B cell (primary cell): Measurements from ENCODE around the gene TMEM254. TPM values are rescaled to one million over a fixed set of nuclear protein-coding genes. Genes with fewer than 3 reads are reported as not detected.

Experiments
- ATAC-seq: fragments of 200-7000 bp; cut with Tn5 transposase; one replicate; pipeline ENCODE4 v1.10.0; 2021; ENCODE audit warnings: low read depth, mild to moderate bottlenecking, moderate number of reproducible peaks, moderate library complexity
- CTCF ChIA-PET: fragments of 350-600 bp; sonication (Branson Sonifier 250); formaldehyde crosslinking; loops from one replicate; lab custom pipeline; 2021; ENCODE audit warnings: antibody characterized with exemption, inconsistent platforms; lab: Charles Lee
- POLR2A ChIA-PET: fragments of 350-600 bp; sonication (Branson Sonifier 250); formaldehyde crosslinking; loops from one replicate; lab custom pipeline; 2021; ENCODE audit warnings: antibody characterized with exemption; lab: Charles Lee
- DNase-seq: peaks from one replicate; pipeline ENCODE4 v3.0.0; 2013
- H2AFZ ChIP-seq: 2 replicates; pipeline ENCODE4 v1.6.1; 2012; ENCODE audit warnings: mild to moderate bottlenecking, low read depth, low read length; ENCODE audit not compliant: insufficient read depth, poor library complexity, severe bottlenecking
- H3K27ac ChIP-seq, 2 donors: 1 replicate in 1 of 2; 2 replicates in 1 of 2; pipeline ENCODE4 v1.5.1; 2012 to 2013; ENCODE audit warnings: low read length in 2 of 2, mild to moderate bottlenecking in 2 of 2, moderate library complexity in 1 of 2
- H3K27me3 ChIP-seq, 4 experiments: fragments of 200-600 bp in 1 of 4; sonication (generic) in 1 of 4; replicated peaks in 1 of 4; 1 replicate in 2 of 4; 2 replicates in 2 of 4; pipeline versions ENCODE4 v1.6.1 to v1.7.0; 2013 to 2016; ENCODE audit warnings: low read length in 3 of 4, mild to moderate bottlenecking in 2 of 4, mixed read lengths in 1 of 4, moderate library complexity in 1 of 4; ENCODE audit not compliant: insufficient read depth in 4 of 4, control insufficient read depth in 3 of 4; ENCODE audit errors: control extremely low read depth in 1 of 4
- H3K36me3 ChIP-seq, 2 experiments: replicated peaks in 1 of 2; 1 replicate in 1 of 2; 2 replicates in 1 of 2; pipeline versions ENCODE4 v1.6.1 to v1.7.1; 2013; ENCODE audit warnings: low read length in 1 of 2; ENCODE audit not compliant: insufficient read depth in 2 of 2, control insufficient read depth in 1 of 2; ENCODE audit errors: control extremely low read depth in 1 of 2, extremely low read depth in 1 of 2
- H3K4me1 ChIP-seq, 2 donors: fragments of 200-600 bp in 1 of 2; sonication (generic) in 1 of 2; 1 replicate in 1 of 2; 2 replicates in 1 of 2; pipeline versions ENCODE4 v1.5.1 to v1.6.1; 2013 to 2017; ENCODE audit warnings: low read length in 2 of 2; ENCODE audit not compliant: control insufficient read depth in 2 of 2, insufficient read depth in 2 of 2
- H3K4me2 ChIP-seq: replicated peaks from 2 replicates; pipeline ENCODE3; 2012; ENCODE audit warnings: mild to moderate bottlenecking, low read depth, low read length; ENCODE audit not compliant: poor library complexity, severe bottlenecking
- H3K4me3 ChIP-seq, 5 experiments: fragments of 200-600 bp in 1 of 5; sonication (generic) in 1 of 5; 1 replicate in 3 of 5; 2 replicates in 2 of 5; pipeline versions ENCODE4 v1.5.1 to v1.7.0; 2011 to 2016; ENCODE audit warnings: low read length in 4 of 5, mild to moderate bottlenecking in 4 of 5, low read depth in 2 of 5, control low read depth in 1 of 5, moderate library complexity in 1 of 5; ENCODE audit not compliant: insufficient read depth in 1 of 5; ENCODE audit errors: control extremely low read depth in 1 of 5, extremely low read depth in 1 of 5
- H3K79me2 ChIP-seq: fragments of 200-600 bp; sonication (generic); one replicate; pipeline ENCODE4 v1.6.0; 2016; ENCODE audit warnings: low read length; ENCODE audit not compliant: control insufficient read depth, insufficient read depth
- H3K9ac ChIP-seq: fragments of 200-600 bp; sonication (generic); 2 replicates; pipeline ENCODE4 v1.6.1; 2017; ENCODE audit warnings: mild to moderate bottlenecking, low read length, moderate library complexity
- H3K9me3 ChIP-seq, 3 donors: one replicate each; pipeline versions ENCODE4 v1.6.1 to v1.7.1; 2013; ENCODE audit warnings: low read length in 2 of 3; ENCODE audit not compliant: control insufficient read depth in 2 of 3, insufficient read depth in 1 of 3; ENCODE audit errors: control extremely low read depth in 1 of 3
- H4K20me1 ChIP-seq: 2 replicates; pipeline ENCODE4 v1.6.0; 2012; ENCODE audit warnings: mild to moderate bottlenecking, low read length; ENCODE audit not compliant: insufficient read depth, control insufficient read depth, poor library complexity, severe bottlenecking
- H3K27ac Mint-ChIP-seq: one replicate; pipeline ENCODE4 v1.8.0; 2021; ENCODE audit warnings: mixed read lengths
- H3K27me3 Mint-ChIP-seq: one replicate; pipeline ENCODE4 v1.8.0; 2021; ENCODE audit warnings: mixed read lengths
- H3K4me1 Mint-ChIP-seq: one replicate; pipeline ENCODE4 v1.8.0; 2021; ENCODE audit warnings: mixed read lengths
- H3K4me3 Mint-ChIP-seq: one replicate; pipeline ENCODE4 v1.8.0; 2021; ENCODE audit warnings: mixed read lengths
- H3K9me3 Mint-ChIP-seq: one replicate; pipeline ENCODE4 v1.8.0; 2022; ENCODE audit warnings: mixed read lengths; ENCODE audit not compliant: insufficient read depth
- EZH2 ChIP-seq: IDR thresholded peaks from 2 replicates; pipeline ENCODE4 v1.6.1; 2012; ENCODE audit warnings: borderline replicate concordance, low read depth, mild to moderate bottlenecking, moderate library complexity, low read length; ENCODE audit not compliant: insufficient read depth, poor library complexity, severe bottlenecking
- WGBS: methylation state at CpG from one replicate; pipeline ENCODE4 v1.1.5; 2013; ENCODE audit warnings: missing lambda C conversion rate; ENCODE audit not compliant: insufficient coverage; 5-methylcytosine and 5-hydroxymethylcytosine counted together
- intact Hi-C: fragments of 100-400 bp; cut with micrococcal nuclease; formaldehyde crosslinking; loops from one replicate; pipeline ENCODE4 v1.10.0; 2022
- polyA plus RNA-seq: library from polyadenylated mRNA; depleted of rRNA; stranded (reverse); fragments of >200 nt; gene quantifications from 2 replicates; pipeline ENCODE4 v1.2.3, GENCODE V29; 2012
- total RNA-seq, 2 donors: library from RNA; stranded (reverse); fragments of 120-200 nt in 1 of 2; gene quantifications; 1 replicate in 1 of 2; 2 replicates in 1 of 2; pipeline versions ENCODE4 v1.2.3 to v1.2.4, GENCODE V29; 2013 to 2022
- TF ChIP-seq, protein P1 (sequence below): fragments of 200-600 bp; IDR thresholded peaks from one replicate; pipeline ENCODE4 v1.8.0; 2022; ENCODE audit warnings: antibody characterized with exemption, mild to moderate bottlenecking

TMEM254 gene
- total and polyA plus RNA-seq, 2 donors (not counting 1 experiment from before 2014, with no cell fraction given): 9.8 to 13.1 TPM

GRCh38 chr10:80122746-80123145, 44.3 kb downstream of the TMEM254 start:
- Mint-ChIP-seq H3K9me3 (no peaks in the 10 kb centered on the region), H3K27ac (no peak overlapping the region), H3K27me3 (peaks cover 20% of the 10 kb centered on the region), H3K4me3 (no peak overlapping the region), H3K4me1 (no peaks in the 10 kb centered on the region)
- ATAC-seq (no peak), DNase-seq (no peak)
- ChIA-PET POLR2A (no interaction called here), CTCF (no interaction called here)
- 100% methylated on average over 1 of the region's 2 CpGs for WGBS
- H3K27me3 ChIP-seq: peaks cover 0 to 3% (median 0%) of the 10 kb centered on the region in 4 experiments
- H4K20me1 ChIP-seq: no peaks in the 10 kb centered on the region
- no peaks in the 10 kb centered on the region for H3K36me3 ChIP-seq
- intact Hi-C loops: no loop called here
- H2AFZ ChIP-seq: no peak overlapping the region
- H3K9ac ChIP-seq: no peak overlapping the region
- H3K4me1 ChIP-seq: no peaks in the 10 kb centered on the region
- no peak overlapping the region for H3K4me3 ChIP-seq
- H3K79me2 ChIP-seq: no peaks in the 10 kb centered on the region
- H3K27ac ChIP-seq: no peak overlapping the region
- H3K9me3 ChIP-seq: no peaks in the 10 kb centered on the region
- TF ChIP-seq, protein P1, sequence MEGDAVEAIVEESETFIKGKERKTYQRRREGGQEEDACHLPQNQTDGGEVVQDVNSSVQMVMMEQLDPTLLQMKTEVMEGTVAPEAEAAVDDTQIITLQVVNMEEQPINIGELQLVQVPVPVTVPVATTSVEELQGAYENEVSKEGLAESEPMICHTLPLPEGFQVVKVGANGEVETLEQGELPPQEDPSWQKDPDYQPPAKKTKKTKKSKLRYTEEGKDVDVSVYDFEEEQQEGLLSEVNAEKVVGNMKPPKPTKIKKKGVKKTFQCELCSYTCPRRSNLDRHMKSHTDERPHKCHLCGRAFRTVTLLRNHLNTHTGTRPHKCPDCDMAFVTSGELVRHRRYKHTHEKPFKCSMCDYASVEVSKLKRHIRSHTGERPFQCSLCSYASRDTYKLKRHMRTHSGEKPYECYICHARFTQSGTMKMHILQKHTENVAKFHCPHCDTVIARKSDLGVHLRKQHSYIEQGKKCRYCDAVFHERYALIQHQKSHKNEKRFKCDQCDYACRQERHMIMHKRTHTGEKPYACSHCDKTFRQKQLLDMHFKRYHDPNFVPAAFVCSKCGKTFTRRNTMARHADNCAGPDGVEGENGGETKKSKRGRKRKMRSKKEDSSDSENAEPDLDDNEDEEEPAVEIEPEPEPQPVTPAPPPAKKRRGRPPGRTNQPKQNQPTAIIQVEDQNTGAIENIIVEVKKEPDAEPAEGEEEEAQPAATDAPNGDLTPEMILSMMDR: no peak
- no peak for TF ChIP-seq EZH2
- H3K4me2 ChIP-seq: no peak overlapping the region

GRCh38 chr10:80126876-80127275, 48.4 kb downstream of the TMEM254 start:
- no peak overlapping the region for H3K4me2 ChIP-seq
- no peaks in the 10 kb centered on the region for H3K9me3 ChIP-seq
- H3K4me3 ChIP-seq: no peak overlapping the region
- no peaks in the 10 kb centered on the region for H3K79me2 ChIP-seq
- no peak for TF ChIP-seq EZH2
- TF ChIP-seq, protein P1: no peak
- POLR2A ChIA-PET: no interaction called here
- DNase-seq (no peak), ATAC-seq (no peak)
- no peaks in the 10 kb centered on the region for H4K20me1 ChIP-seq
- H3K27ac ChIP-seq: no peak overlapping the region
- no peak overlapping the region for H3K9ac ChIP-seq
- intact Hi-C loops: no loop called here
- H3K4me1 ChIP-seq: no peaks in the 10 kb centered on the region
- Mint-ChIP-seq H3K27ac (no peak overlapping the region), H3K4me1 (no peaks in the 10 kb centered on the region), H3K4me3 (no peak overlapping the region), H3K9me3 (no peaks in the 10 kb centered on the region), H3K27me3 (peaks cover 10% of the 10 kb centered on the region)
- CTCF ChIA-PET: interaction anchor here (1.0 kb wide), 1 partner anchor 80 kb away, joined by 3 read pairs; no protein-coding TSS in a partner anchor
- WGBS: 94% methylated on average over 3 of the region's 4 CpGs
- H3K36me3 ChIP-seq: no peaks in the 10 kb centered on the region
- peaks cover 0 to 8% (median 0%) of the 10 kb centered on the region in 4 experiments for H3K27me3 ChIP-seq
- H2AFZ ChIP-seq: no peak overlapping the region
